Glomerular endothelial cell (primary cell): Measurements from ENCODE around the gene CCL27. TPM values are rescaled to one million over a fixed set of nuclear protein-coding genes. Genes with fewer than 3 reads are reported as not detected.
"Not testable (repeated sequence)": the region's sequence is repeated elsewhere in the genome, so short reads cannot be mapped to it uniquely, and the experiment has no call there.

Experiments used
- DNase-seq: peaks from one replicate; pipeline ENCODE4 v3.0.0-alpha.2; 2011; ENCODE audit warnings: low read depth, low spot score; ENCODE audit errors: extremely low read depth
- total RNA-seq: library from RNA; depleted of rRNA; stranded (reverse); fragments of >200 nt; gene quantifications from 2 replicates; pipeline ENCODE4 v1.2.3, GENCODE V29; 2015

The CCL27 gene
- total RNA-seq, 1 donor from 2014 or later: not detected

DNA sequence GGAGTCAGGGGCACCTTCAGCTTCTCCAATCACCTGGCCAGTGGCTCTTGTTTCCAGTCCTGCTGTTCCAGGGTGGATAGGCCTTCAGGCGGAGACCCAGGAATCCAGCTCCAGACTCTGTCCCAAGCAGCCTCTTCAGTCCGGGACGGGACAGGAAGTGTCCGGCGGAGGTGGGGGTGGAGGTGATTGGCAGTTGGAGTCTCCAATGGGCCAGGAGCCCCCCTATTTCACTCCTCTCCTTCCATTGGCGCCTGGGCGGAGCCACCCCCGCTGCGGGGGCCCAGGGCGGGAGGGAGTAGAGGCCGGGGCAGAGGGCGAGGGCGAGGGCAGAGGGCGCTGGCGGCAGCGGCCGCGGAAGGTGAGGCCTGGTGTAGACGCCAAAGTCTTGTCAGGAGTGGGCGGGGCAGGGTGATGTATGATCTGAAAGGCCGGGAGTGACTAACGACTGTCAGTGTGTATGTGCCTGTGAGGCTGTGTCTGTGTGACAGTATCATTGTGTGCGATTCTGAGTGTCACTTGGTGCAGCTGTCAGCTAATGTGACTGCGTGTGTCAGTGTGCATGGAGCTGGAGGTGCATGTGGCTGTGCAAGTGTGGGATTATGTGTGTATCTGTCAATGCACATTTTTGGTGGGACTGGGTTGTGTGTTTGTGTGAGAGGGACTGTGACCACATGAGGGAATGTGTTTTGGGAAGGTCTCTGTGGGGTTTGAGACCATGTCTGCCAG lies 10.4 kb downstream of the CCL27 start, which contains the start of gene IL11RA:
TSS of gene IL11RA (plus strand) at position 310 of the 726 bp plus-strand sequence. CDS start 3,033 bp downstream, outside the sequence.
- DNase-seq: no peak

GRCh38 chr9:34651321-34651720 lies 11.1 kb downstream of the CCL27 start:
- no peak for DNase-seq

- DNase-seq: no peak
Observed at GRCh38 chr9:34650816-34651215, 11.6 kb downstream of the CCL27 start.

- DNase-seq: no peak
Observed at GRCh38 chr9:34648673-34649072, 13.8 kb downstream of the CCL27 start.

DNA sequence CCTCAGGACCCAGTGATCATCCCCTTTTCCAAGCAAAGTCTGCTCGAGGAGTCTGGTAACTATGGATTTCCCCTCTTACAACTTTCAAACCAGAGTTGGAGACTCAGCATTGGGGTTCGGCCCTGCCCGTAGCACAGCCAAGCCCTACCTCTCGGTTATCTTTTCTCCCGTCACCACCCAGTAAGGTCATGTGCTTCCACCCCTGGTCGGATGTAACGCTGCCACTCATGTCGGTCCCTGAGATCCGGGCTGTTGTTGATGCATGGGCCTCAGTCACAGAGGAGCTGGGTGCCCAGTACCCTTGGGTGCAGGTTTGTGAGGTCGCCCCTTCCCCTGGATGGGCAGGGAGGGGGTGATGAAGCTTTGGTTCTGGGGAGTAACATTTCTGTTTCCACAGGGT lies 14.8 kb downstream of the CCL27 start:
- no peak for DNase-seq

- DNase-seq: no peak
Observed at GRCh38 chr9:34647084-34647403, 15.4 kb downstream of the CCL27 start.

GRCh38 chr9:34646211-34647083 lies 16.0 kb downstream of the CCL27 start, which contains the start of gene GALT:
GALT (plus strand) TSS chr9:34646675; CDS start chr9:34646705, 30 bp downstream.
- DNase-seq: no peak

DNA sequence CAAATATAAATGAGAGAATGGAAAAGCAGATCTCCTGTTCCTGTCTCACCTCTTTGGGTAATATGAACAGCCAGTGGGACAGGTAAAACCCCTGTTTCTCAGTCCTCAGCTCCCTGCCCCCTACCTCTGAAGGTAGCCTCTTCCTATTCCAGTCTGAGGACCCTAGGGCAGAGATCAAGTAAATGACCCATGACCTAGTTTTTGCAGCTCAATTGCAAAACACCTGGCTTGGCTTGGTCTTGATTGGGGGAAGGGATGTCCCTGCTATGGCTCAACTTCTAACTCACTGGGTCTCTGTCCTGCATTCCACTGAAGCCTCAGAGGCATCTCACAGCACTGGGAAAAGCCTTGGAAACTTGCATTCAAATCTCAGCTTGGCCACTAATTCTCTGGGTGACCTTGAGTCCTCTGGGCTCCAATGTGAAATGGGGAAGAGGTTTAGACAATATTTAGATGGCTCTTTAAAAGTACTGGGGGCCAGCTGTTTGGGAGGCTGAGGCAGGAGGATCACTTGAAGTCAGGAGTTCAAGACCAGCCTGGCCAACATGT lies 17.6 kb downstream of the CCL27 start:
- DNase-seq: no peak

DNA sequence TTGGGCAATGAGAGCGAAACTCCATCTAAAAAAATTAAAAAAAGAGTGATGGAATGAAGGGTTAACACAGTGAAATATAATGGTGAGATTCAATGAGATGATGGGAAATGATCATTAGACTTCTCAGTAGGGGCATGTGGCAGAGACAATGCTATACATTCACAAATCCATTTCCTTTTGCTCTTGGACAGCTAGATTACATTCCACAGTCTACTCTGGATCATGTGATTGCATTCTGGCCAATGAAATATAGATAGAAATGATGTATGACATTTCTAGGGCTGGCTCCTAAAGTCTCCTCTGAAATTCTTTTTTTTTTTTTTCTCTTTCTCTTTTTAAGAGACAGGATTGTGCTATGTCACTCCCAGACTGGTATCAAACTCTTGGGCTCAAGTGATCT lies 19.8 kb downstream of the CCL27 start:
- DNase-seq: no peak

GRCh38 chr9:34639322-34639721 lies 23.1 kb downstream of the CCL27 start:
- not testable (repeated sequence) for DNase-seq

GRCh38 chr9:34638138-34638445 lies 24.4 kb downstream of the CCL27 start:
- no peak for DNase-seq

DNA sequence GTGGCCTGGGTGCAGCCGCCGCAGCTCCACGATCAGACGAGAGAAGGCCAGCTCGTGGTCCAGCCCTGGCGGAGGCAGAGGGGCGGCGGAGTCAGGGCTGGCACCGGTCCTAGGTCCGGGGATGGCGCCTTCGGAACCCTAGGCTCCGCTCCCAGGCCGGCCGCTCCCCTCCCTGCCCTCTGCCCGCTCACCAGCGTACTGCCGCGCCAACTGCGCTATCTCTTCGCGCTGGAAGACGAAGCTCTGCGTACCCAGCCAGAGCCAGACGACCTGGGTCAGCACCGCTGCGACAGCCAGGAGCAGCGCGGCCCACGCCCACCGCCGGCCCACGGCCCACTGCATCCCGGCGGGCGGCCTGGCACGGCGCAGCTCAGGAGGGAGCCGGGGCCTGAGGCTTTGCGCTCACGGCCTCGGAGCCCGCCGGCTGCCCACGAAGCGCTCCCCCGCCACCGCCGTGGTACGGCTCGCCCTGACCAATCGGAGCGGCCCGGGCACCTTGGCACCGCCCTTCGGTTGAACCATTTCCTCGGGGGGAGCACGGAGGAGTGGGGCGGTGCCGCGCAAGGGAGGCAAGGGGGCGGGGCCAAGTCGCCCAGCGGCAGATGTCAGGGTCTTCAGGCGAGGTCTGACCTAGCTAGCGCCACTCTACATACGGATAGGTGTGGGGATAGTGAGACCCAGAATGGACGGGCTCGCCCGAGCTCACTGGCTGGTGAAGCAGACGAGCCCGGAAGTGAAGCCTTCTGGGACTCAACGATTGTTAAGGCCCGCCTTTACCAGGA lies 24.9 kb downstream of the CCL27 start, which contains the start of gene SIGMAR1:
TSS of gene SIGMAR1 (minus strand) at position 432 of the 782 bp plus-strand sequence. CDS start at position 342, 90 bp downstream.
- DNase-seq: no peak

DNA sequence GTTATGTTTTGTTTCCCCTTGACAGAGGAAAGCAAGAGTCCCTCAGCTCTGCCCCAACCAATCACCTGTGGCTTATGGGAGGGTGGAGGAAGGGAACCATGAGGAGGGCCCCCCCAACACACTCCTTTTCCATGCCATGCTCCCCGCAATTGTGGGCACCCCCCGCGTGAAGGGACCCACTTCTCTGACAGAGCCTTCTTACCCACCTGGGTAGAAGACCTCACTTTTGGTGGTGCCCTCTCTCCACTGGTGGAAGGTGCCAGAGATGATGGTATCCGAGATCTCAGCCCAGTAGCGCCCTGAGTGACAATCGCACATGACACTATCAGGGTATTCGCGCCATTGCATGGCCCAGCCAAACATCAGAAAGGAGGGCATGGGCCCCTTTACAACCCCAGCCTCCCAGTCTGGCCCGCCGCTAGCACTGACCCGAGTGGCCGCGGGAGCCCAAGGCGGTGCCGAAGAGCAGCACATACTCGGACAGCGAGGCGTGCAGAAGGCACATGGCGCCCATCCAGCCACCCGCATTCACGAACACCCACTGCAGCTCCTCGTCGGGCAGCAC lies 25.6 kb downstream of the CCL27 start:
- DNase-seq: no peak

- DNase-seq: no peak
Observed at GRCh38 chr9:34635556-34635955, 26.9 kb downstream of the CCL27 start.

- no peak for DNase-seq
Observed at GRCh38 chr9:34634551-34635248, 27.8 kb downstream of the CCL27 start.

DNA sequence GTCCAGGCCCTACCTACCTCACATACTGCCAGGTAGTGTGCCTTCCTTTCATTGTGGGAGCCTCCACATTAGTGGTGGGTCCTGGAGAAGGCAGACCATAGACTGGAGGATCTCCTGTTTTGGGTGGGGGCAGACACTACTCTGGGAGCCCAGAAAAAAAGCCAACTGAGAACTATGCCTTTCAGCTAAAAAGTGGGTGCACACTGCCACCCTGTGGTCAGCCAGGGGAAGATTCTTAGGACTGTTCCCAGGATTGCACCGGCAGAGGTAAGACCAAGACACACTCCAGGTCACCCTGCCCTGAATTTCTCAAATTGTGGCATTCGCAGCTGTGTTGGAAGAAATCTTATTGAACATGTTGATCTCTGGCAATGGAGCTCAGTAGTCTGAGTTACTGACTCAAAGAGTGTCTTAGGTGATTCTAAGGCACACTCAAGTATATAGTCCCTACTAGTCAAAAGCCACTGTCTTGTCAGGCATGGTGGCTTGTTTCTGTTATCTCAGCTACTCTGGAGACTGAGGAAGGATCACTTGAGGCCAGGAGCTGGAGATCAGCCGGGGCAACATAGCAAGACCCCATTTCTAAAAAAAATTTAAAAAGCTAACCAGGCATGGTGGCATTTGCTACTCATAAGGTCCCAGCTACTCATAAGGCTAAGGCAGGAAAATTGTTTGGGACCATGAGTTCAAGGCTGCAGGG lies 28.5 kb downstream of the CCL27 start:
- no peak for DNase-seq

- no peak for DNase-seq
Observed at GRCh38 chr9:34633166-34633565, 29.3 kb downstream of the CCL27 start.

GRCh38 chr9:34630402-34631154 lies 31.9 kb downstream of the CCL27 start:
- DNase-seq: no peak

DNA sequence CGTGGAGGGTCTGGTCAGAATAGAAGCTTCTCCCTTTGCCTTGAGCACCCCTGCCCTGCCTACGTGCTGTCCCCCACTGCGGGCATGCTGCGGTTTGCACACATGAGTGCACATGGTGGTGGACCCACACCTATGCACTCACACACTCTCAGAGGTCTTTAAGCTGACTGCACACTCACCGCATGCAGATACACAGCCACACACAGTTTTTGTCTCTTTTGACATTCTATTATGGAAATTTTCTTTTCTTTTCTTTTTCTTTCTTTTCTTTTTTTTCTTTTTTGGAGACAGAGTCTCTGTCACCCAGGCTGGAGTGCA lies 33.0 kb downstream of the CCL27 start:
- DNase-seq: no peak
